IMR-90 (cell line): Measurements from ENCODE around the gene PDGFA.

Experiments
- FOS ChIP-seq: fragments of 150-350 bp; IDR thresholded peaks from 2 replicates; pipeline ENCODE4 v1.6.1; 2016; ENCODE audit warnings: low read depth, low read length
- MAFK ChIP-seq: IDR thresholded peaks from 2 replicates; pipeline ENCODE4 v1.6.1; 2012; ENCODE audit warnings: low read depth, low read length, improper control_type of control experiment
- POLR2A ChIP-seq: IDR thresholded peaks from 2 replicates; pipeline ENCODE4 v1.6.1; 2012; ENCODE audit warnings: mild to moderate bottlenecking, low read depth, low read length
- TF ChIP-seq, protein P1 (sequence below): conservative IDR thresholded peaks from 2 replicates; pipeline ENCODE4 v1.5.1; 2012; ENCODE audit warnings: mild to moderate bottlenecking, low read depth, low read length, improper control_type of control experiment
- TF ChIP-seq, protein P2 (sequence below): fragments of 150-350 bp; IDR thresholded peaks from 2 replicates; pipeline ENCODE4 v1.6.1; 2017; ENCODE audit warnings: mild to moderate bottlenecking, antibody characterized with exemption, low read length, low read depth

DNA sequence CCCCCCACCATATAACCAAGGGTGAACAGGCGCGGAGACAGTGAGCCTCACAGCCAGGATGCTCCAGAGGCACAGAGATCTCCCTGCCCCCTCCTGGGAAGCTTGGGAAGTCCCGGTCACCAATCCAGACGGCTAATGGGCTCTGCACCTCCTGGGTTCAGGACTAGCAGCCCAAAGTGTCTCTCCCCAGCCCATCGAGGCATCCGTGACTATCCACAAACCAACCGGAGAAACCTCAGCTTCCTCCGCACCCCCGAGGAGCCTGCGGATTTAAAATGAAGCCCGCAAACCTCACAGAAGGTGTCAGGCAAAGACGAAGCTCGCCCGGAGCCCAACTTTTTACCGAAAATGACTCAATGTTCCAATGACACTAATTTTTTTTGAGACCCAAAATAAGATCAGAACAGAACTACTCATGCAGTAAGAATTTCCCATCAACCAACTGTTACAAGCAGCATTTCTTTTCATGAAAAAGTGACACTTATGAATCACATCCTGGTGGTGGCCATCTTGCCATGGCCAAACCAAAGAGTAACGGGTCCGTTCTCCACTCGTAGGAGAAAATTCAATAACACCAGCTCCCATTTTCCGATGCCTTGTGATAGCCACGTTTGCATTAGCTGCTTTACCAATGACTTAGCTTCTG, 6.0 kb downstream of the PDGFA start:
- TF ChIP-seq, protein P1, sequence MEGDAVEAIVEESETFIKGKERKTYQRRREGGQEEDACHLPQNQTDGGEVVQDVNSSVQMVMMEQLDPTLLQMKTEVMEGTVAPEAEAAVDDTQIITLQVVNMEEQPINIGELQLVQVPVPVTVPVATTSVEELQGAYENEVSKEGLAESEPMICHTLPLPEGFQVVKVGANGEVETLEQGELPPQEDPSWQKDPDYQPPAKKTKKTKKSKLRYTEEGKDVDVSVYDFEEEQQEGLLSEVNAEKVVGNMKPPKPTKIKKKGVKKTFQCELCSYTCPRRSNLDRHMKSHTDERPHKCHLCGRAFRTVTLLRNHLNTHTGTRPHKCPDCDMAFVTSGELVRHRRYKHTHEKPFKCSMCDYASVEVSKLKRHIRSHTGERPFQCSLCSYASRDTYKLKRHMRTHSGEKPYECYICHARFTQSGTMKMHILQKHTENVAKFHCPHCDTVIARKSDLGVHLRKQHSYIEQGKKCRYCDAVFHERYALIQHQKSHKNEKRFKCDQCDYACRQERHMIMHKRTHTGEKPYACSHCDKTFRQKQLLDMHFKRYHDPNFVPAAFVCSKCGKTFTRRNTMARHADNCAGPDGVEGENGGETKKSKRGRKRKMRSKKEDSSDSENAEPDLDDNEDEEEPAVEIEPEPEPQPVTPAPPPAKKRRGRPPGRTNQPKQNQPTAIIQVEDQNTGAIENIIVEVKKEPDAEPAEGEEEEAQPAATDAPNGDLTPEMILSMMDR, result no peak
- TF ChIP-seq MAFK (no peak), FOS (no peak), POLR2A (no peak)
- TF ChIP-seq, protein P2, sequence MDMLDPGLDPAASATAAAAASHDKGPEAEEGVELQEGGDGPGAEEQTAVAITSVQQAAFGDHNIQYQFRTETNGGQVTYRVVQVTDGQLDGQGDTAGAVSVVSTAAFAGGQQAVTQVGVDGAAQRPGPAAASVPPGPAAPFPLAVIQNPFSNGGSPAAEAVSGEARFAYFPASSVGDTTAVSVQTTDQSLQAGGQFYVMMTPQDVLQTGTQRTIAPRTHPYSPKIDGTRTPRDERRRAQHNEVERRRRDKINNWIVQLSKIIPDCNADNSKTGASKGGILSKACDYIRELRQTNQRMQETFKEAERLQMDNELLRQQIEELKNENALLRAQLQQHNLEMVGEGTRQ, result no peak
